ENCODE data around the gene PRMT1. TPM values are rescaled to one million over a fixed set of nuclear protein-coding genes. Genes with fewer than 3 reads are reported as not detected.

PRMT1 gene
- total and polyA plus RNA-seq, 9 of the 15 experiments (the other 6 are each of a cell fraction or from before 2014, with no cell fraction given): 13.3 to 464 (median 326) TPM

DNA sequence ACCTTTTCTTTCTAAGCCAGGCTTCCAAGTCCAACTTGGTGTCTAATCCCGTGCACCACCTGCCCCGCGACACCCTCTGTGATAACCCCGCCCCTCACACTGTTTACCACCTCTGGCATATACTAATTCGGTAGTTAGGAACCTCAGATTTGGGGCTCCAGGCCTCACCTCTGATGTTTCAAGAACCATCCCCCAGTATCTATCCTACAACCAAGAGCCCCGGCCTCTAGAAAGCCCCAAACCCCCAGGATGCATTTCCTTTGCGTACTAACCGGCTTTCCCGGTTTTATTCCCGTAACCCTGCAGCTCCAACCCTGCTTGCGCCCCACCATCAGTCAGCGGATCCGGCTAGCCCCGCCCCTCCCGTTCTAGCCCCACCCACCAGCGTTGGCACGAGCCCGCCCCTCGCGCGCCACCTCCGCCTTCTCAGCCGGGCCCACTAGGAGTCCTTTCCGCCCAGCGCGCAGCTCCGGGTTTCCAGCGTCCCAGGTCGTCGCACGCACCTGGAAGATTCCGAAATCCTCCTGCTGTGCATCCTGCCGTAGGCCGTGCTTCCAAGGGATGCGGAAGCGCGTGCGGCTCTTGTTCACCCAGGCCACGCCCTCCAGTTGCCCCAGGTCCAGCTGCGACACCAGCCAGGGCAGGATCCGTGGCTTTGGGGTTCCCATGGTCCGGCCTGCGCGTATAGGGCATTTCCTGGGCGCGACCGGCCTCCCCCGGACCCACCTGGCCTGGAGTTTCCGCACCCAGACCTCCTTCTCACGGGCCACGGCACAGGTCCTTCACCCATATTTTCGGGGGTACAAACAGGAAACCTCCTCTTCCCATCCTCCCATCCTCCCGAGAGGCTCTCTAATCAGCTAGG, 12.7 kb upstream of the PRMT1 start (continued):
- TF ChIP-seq SAP30 (IDR thresholded peaks at IDR 0.05; ENCODE audit: borderline replicate concordance, insufficient read depth, low read depth, low read length, poor library complexity, severe bottlenecking) (peak; percentile 33), GABPB2 (CRISPR knock-in tag; conservative IDR thresholded peaks at IDR 0.05) (no peak), POLR2B (IDR thresholded peaks at IDR 0.05; ENCODE audit: low read depth, partially characterized antibody) (peak; percentile 36), YY1 (IDR thresholded peaks at IDR 0.05; ENCODE audit: borderline replicate concordance in 1 of 3, control insufficient read depth in 1 of 3, extremely low read depth in 1 of 3, insufficient read depth in 3 of 3, insufficient read length in 1 of 3, insufficient replicate concordance in 2 of 3, low read depth in 1 of 3, low read length in 2 of 3) (peak in 1 of 3 experiments; percentile 12), GATAD2A (IDR thresholded peaks at IDR 0.05) (no peak), PCBP1 (IDR thresholded peaks at IDR 0.05; ENCODE audit: low read depth, low read length, poor library complexity, severe bottlenecking) (no peak), ZFP36 (IDR thresholded peaks at IDR 0.05; ENCODE audit: low read depth, low read length, partially characterized antibody) (no peak), LEF1 (IDR thresholded peaks at IDR 0.05) (no peak), ZNF133 (CRISPR knock-in tag; IDR thresholded peaks at IDR 0.05) (no peak), ZNF431 (CRISPR knock-in tag; IDR thresholded peaks at IDR 0.05) (no peak)
- TF ChIP-seq, protein P1, sequence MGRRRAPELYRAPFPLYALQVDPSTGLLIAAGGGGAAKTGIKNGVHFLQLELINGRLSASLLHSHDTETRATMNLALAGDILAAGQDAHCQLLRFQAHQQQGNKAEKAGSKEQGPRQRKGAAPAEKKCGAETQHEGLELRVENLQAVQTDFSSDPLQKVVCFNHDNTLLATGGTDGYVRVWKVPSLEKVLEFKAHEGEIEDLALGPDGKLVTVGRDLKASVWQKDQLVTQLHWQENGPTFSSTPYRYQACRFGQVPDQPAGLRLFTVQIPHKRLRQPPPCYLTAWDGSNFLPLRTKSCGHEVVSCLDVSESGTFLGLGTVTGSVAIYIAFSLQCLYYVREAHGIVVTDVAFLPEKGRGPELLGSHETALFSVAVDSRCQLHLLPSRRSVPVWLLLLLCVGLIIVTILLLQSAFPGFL (CRISPR knock-in tag; IDR thresholded peaks at IDR 0.05): no peak
- TF ChIP-seq, protein P2, sequence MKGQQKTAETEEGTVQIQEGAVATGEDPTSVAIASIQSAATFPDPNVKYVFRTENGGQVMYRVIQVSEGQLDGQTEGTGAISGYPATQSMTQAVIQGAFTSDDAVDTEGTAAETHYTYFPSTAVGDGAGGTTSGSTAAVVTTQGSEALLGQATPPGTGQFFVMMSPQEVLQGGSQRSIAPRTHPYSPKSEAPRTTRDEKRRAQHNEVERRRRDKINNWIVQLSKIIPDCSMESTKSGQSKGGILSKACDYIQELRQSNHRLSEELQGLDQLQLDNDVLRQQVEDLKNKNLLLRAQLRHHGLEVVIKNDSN (CRISPR knock-in tag; IDR thresholded peaks at IDR 0.05): no peak
- TF ChIP-seq, protein P3, sequence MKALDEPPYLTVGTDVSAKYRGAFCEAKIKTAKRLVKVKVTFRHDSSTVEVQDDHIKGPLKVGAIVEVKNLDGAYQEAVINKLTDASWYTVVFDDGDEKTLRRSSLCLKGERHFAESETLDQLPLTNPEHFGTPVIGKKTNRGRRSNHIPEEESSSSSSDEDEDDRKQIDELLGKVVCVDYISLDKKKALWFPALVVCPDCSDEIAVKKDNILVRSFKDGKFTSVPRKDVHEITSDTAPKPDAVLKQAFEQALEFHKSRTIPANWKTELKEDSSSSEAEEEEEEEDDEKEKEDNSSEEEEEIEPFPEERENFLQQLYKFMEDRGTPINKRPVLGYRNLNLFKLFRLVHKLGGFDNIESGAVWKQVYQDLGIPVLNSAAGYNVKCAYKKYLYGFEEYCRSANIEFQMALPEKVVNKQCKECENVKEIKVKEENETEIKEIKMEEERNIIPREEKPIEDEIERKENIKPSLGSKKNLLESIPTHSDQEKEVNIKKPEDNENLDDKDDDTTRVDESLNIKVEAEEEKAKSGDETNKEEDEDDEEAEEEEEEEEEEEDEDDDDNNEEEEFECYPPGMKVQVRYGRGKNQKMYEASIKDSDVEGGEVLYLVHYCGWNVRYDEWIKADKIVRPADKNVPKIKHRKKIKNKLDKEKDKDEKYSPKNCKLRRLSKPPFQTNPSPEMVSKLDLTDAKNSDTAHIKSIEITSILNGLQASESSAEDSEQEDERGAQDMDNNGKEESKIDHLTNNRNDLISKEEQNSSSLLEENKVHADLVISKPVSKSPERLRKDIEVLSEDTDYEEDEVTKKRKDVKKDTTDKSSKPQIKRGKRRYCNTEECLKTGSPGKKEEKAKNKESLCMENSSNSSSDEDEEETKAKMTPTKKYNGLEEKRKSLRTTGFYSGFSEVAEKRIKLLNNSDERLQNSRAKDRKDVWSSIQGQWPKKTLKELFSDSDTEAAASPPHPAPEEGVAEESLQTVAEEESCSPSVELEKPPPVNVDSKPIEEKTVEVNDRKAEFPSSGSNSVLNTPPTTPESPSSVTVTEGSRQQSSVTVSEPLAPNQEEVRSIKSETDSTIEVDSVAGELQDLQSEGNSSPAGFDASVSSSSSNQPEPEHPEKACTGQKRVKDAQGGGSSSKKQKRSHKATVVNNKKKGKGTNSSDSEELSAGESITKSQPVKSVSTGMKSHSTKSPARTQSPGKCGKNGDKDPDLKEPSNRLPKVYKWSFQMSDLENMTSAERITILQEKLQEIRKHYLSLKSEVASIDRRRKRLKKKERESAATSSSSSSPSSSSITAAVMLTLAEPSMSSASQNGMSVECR (CRISPR knock-in tag; IDR thresholded peaks at IDR 0.05): peak; percentile 54; the same call in 1 of the 2 replicates
- TF ChIP-seq, protein P4, sequence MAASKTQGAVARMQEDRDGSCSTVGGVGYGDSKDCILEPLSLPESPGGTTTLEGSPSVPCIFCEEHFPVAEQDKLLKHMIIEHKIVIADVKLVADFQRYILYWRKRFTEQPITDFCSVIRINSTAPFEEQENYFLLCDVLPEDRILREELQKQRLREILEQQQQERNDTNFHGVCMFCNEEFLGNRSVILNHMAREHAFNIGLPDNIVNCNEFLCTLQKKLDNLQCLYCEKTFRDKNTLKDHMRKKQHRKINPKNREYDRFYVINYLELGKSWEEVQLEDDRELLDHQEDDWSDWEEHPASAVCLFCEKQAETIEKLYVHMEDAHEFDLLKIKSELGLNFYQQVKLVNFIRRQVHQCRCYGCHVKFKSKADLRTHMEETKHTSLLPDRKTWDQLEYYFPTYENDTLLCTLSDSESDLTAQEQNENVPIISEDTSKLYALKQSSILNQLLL (CRISPR knock-in tag; IDR thresholded peaks at IDR 0.05; ENCODE audit: borderline replicate concordance): no peak
- TF ChIP-seq, protein P5, sequence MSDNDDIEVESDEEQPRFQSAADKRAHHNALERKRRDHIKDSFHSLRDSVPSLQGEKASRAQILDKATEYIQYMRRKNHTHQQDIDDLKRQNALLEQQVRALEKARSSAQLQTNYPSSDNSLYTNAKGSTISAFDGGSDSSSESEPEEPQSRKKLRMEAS (CRISPR knock-in tag; IDR thresholded peaks at IDR 0.05): peak; percentile 43
- TF ChIP-seq, protein P6, sequence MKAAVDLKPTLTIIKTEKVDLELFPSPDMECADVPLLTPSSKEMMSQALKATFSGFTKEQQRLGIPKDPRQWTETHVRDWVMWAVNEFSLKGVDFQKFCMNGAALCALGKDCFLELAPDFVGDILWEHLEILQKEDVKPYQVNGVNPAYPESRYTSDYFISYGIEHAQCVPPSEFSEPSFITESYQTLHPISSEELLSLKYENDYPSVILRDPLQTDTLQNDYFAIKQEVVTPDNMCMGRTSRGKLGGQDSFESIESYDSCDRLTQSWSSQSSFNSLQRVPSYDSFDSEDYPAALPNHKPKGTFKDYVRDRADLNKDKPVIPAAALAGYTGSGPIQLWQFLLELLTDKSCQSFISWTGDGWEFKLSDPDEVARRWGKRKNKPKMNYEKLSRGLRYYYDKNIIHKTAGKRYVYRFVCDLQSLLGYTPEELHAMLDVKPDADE (conservative IDR thresholded peaks at IDR 0.05; ENCODE audit: control insufficient read depth, low read depth, low read length): peak; percentile 36; the same call in 1 of the 2 replicates
